GM12878 (cell line): Measurements from ENCODE around the gene CHRNE. TPM values are rescaled to one million over a fixed set of nuclear protein-coding genes. Genes with fewer than 3 reads are reported as not detected.

Experiments used
- ATAC-seq: fragments of 200-7000 bp; cut with Tn5 transposase; 3 replicates; pipeline ENCODE4 v1.9.1; 2020; ENCODE audit warnings: mild to moderate bottlenecking, moderate library complexity
- BruUV-seq: library from RNA; stranded (reverse); fragments of 400-500 nt; replicated peaks from 2 replicates; lab custom pipeline; 2021; lab: Mats Ljungman, UMichigan
- CTCF ChIA-PET: fragments of 300-600 bp; sonication (Branson Sonifier 250); formaldehyde crosslinking; extraction: SDS; loops from one replicate; lab custom pipeline; 2021; ENCODE audit warnings: inconsistent platforms; lab: Yijun Ruan, JAX
- POLR2A ChIA-PET: fragments of 350-600 bp; formaldehyde crosslinking; extraction: SDS; loops from one replicate; lab custom pipeline; 2021; ENCODE audit warnings: inconsistent platforms; lab: Charles Lee
- RAD21 ChIA-PET: fragments of 300-600 bp; sonication (Branson Sonifier 250); formaldehyde crosslinking; loops from one replicate; lab custom pipeline; 2023; ENCODE audit warnings: antibody characterized with exemption; ENCODE audit not compliant: unreplicated experiment; lab: Charles Lee
- SMC1A ChIA-PET: fragments of 300-600 bp; sonication (Branson Sonifier 250); formaldehyde crosslinking; loops from one replicate; lab custom pipeline; 2023; ENCODE audit not compliant: unreplicated experiment, uncharacterized antibody; lab: Charles Lee
- DNase-seq: peaks from one replicate; pipeline ENCODE4 v3.0.0-alpha.2; 2011; ENCODE audit warnings: low read depth, low spot score
- FAIRE-seq: peaks from 3 replicates; lab custom pipeline; 2011; peaks lifted over from hg19 to GRCh38; lab: Jason Lieb, UNC
- H2AFZ ChIP-seq: 2 replicates; pipeline ENCODE4 v1.6.0; 2011; ENCODE audit warnings: low read depth, low read length, control low read depth; ENCODE audit not compliant: control insufficient read depth
- H3K27ac ChIP-seq: 2 replicates; pipeline ENCODE4 v1.5.1; 2011; ENCODE audit warnings: control low read depth; ENCODE audit not compliant: control insufficient read depth, insufficient read depth
- H3K27me3 ChIP-seq, 2 experiments: replicated peaks in 1 of 2; 2 replicates each; pipeline versions ENCODE4 v1.6.0 to v1.6.1; 2011; ENCODE audit warnings: low read length in 1 of 2; ENCODE audit not compliant: control insufficient read depth in 2 of 2, insufficient read depth in 2 of 2
- H3K36me3 ChIP-seq, 2 experiments: 2 replicates each; pipeline ENCODE4 v1.5.1; 2011; ENCODE audit warnings: low read length in 1 of 2; ENCODE audit not compliant: control insufficient read depth in 2 of 2, insufficient read depth in 2 of 2
- H3K4me1 ChIP-seq: 2 replicates; pipeline ENCODE4 v1.6.1; 2011; ENCODE audit warnings: mild to moderate bottlenecking, low read length, moderate library complexity, mixed read lengths; ENCODE audit not compliant: control insufficient read depth, insufficient read depth
- H3K4me2 ChIP-seq: 2 replicates; pipeline ENCODE4 v1.6.0; 2011; ENCODE audit warnings: control low read depth; ENCODE audit not compliant: control insufficient read depth, insufficient read depth
- H3K4me3 ChIP-seq: fragments of 200-600 bp; sonication (generic); 2 replicates; pipeline ENCODE4 v1.5.1; 2016
- H3K79me2 ChIP-seq: 2 replicates; pipeline ENCODE4 v1.6.0; 2011; ENCODE audit warnings: low read length; ENCODE audit not compliant: control insufficient read depth, insufficient read depth
- H3K9ac ChIP-seq: 2 replicates; pipeline ENCODE4 v1.8.0; 2011; ENCODE audit warnings: low read length, control low read depth, mixed read lengths; ENCODE audit not compliant: control insufficient read depth, insufficient read depth
- H3K9me3 ChIP-seq: replicated peaks from 3 replicates; pipeline ENCODE4 v1.5.1; 2011; ENCODE audit warnings: mild to moderate bottlenecking, low read length; ENCODE audit not compliant: control insufficient read depth, insufficient read depth
- H4K20me1 ChIP-seq: 2 replicates; pipeline ENCODE4 v1.6.0; 2011; ENCODE audit not compliant: control insufficient read depth, insufficient read depth
- FOXM1 ChIP-seq: IDR thresholded peaks from 2 replicates; pipeline ENCODE4 v1.6.1; 2012; ENCODE audit warnings: low read depth, mild to moderate bottlenecking, inconsistent platforms, low read length, moderate library complexity
- PKNOX1 ChIP-seq: fragments of 450-650 bp; IDR thresholded peaks from 2 replicates; pipeline ENCODE4 v1.6.1; 2016; ENCODE audit warnings: mild to moderate bottlenecking
- RAD21 ChIP-seq: IDR thresholded peaks from 2 replicates; pipeline ENCODE4 v1.6.1; 2011; ENCODE audit warnings: mild to moderate bottlenecking, low read depth, low read length, moderate library complexity; ENCODE audit not compliant: insufficient read depth
- SUPT20H ChIP-seq: IDR thresholded peaks from 2 replicates; pipeline ENCODE4 v1.6.1; 2011; ENCODE audit warnings: low read depth, mild to moderate bottlenecking, low read length, moderate library complexity, borderline replicate concordance; ENCODE audit not compliant: control insufficient read depth
- ZNF207 ChIP-seq: fragments of 450-650 bp; IDR thresholded peaks from 2 replicates; pipeline ENCODE4 v1.6.1; 2014; ENCODE audit warnings: antibody characterized with exemption, mild to moderate bottlenecking, borderline replicate concordance
- ZNF384 ChIP-seq: IDR thresholded peaks from 2 replicates; pipeline ENCODE4 v1.6.1; 2012; ENCODE audit warnings: low read depth, mild to moderate bottlenecking, low read length, improper control_type of control experiment, borderline replicate concordance
- WGBS: methylation state at CpG from one replicate; pipeline ENCODE4 v1.1.6; 2016; ENCODE audit warnings: low lambda C conversion rate; ENCODE audit not compliant: insufficient replicate concordance, insufficient coverage; ENCODE audit errors: missing lambda C conversion rate; 5-methylcytosine and 5-hydroxymethylcytosine counted together
- in situ Hi-C: fragments of 300-500 bp; cut with MboI; formaldehyde crosslinking; loops from 9 replicates; pipeline ENCODE4 v1.14.3; 2018; ENCODE audit warnings: mixed read lengths
- intact Hi-C: fragments of 100-400 bp; cut with micrococcal nuclease; formaldehyde crosslinking; loops from one replicate; pipeline ENCODE4 v1.14.2; 2022; ENCODE audit not compliant: unreplicated experiment
- polyA plus RNA-seq, 11 experiments: library from polyadenylated mRNA; depleted of rRNA in 4 of 11; unstranded in 6 of 11; stranded (reverse) in 5 of 11; fragments of >200 nt; fragmentation: Nextera tagmentation in 4 of 11; fragmentation: Illumina TruSeq in 1 of 11; extraction: Ambion mirVana in 4 of 11; extraction: Trizol in 1 of 11; gene quantifications; 1 replicate in 1 of 11; 2 replicates in 10 of 11; pipeline versions ENCODE4 v1.2.1 to v1.2.3, GENCODE V29; 2011 to 2016; ENCODE audit warnings: inconsistent platforms in 2 of 11, missing spikeins in 2 of 11, low read depth in 1 of 11
- total RNA-seq, 4 experiments: library from RNA; depleted of rRNA in 3 of 4; stranded (reverse); fragments of >200 nt in 3 of 4; fragmentation: Illumina TruSeq in 1 of 4; extraction: Trizol in 1 of 4; gene quantifications; 2 replicates each; pipeline versions ENCODE4 v1.2.1 to v1.2.3, GENCODE V29; 2013 to 2021

CHRNE gene
- total and polyA plus RNA-seq, 10 of the 15 experiments (the other 5 are each of a cell fraction or from before 2014, with no cell fraction given), result 0.05 to 0.11 (median 0.08) TPM; not detected in 6

- RAD21 ChIA-PET, result no interaction called here
- H4K20me1 ChIP-seq, result no peaks in the 10 kb centered on the region
- intact Hi-C loops, result no loop called here
- TF ChIP-seq SUPT20H (no peak), RAD21 (no peak), FOXM1 (no peak), ZNF384 (no peak), PKNOX1 (no peak), ZNF207 (no peak)
- TF ChIP-seq, all 136 proteins: peak for 0
- H3K9ac ChIP-seq, result no peak overlapping the region
- SMC1A ChIA-PET, result no interaction called here
- BruUV-seq, result no TSS peak
- DNase-seq (no peak), FAIRE-seq (no peak), ATAC-seq (no peak)
- peaks cover 30% of the 10 kb centered on the region for H3K4me1 ChIP-seq
- no peak overlapping the region for H2AFZ ChIP-seq
- POLR2A ChIA-PET, result interaction anchor here (0.6 to 1.0 kb wide), 2 partner anchors 16 to 30 kb away, joined by 3 to 5 read pairs; partner anchors contain the start of gene SPAG7
- no peak overlapping the region for H3K4me3 ChIP-seq
- peaks cover 44% of the 10 kb centered on the region for H3K79me2 ChIP-seq
- in situ Hi-C loops, result no loop called here
- WGBS, result 90% methylated on average over 16 of the region's 16 CpGs
- H3K36me3 ChIP-seq, result peaks cover 6 to 18% of the 10 kb centered on the region in 2 experiments; a peak in 3 of 4 replicates
- no peaks in the 10 kb centered on the region for H3K27me3 ChIP-seq
- H3K27ac ChIP-seq, result no peak overlapping the region
- H3K9me3 ChIP-seq, result no peaks in the 10 kb centered on the region
- no peak overlapping the region; the same call in 1 of the 2 replicates for H3K4me2 ChIP-seq
- CTCF ChIA-PET, result interaction anchor here (0.7 kb wide), 1 partner anchor 32 kb away, joined by 3 read pairs; no protein-coding TSS in a partner anchor
Observed at GRCh38 chr17:4937553-4937952, 34.7 kb upstream of the CHRNE start.
